Measurements from ENCODE around the gene MISP. TPM values are rescaled to one million over a fixed set of nuclear protein-coding genes. Genes with fewer than 3 reads are reported as not detected.

MISP gene
- total and polyA plus RNA-seq, 2 experiments from 2014 or later: 43.7 to 50.9 TPM

DNA sequence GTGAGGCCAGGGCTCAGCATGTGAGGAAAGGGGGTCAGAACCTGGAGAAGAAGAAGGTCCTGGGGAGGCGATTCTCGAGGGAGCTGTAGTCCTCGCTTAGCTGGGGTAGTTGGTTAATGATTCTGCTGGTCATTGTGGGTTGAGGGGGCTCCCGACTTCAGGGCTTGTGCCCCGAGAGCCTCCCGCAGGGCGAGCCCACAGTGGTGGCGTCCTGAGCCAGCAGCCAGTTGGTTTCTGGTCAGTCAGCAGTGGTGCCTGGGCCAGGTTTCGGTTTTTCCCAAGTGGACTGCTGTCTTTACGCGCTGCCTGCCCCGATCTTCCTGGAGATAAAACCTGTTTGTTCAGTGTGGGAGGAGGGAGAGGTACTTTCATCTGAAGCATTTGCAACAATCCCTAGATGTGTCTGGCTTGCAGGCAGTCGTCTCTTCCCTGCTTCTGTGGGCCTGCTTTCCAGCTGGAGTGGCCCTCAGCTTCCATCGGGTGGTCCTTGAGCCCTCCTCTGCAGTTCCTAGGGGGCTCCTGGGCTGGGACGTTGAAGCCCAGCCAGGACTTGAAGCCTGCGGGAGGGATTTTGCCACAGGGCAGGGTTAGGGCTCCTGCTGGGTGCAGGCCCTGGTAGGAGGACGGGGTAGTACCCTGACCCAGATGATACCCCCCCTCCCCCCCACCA, 49.6 kb downstream of the MISP start:
- H3K9me2 ChIP-seq (replicated peaks; ENCODE audit: insufficient read depth): no peaks in the 10 kb centered on the region
- peaks cover 40% of the 10 kb centered on the region for H3K4me1 ChIP-seq (ENCODE audit: insufficient read depth)
- no peak overlapping the region for H2AFZ ChIP-seq
- TF ChIP-seq, protein P1, sequence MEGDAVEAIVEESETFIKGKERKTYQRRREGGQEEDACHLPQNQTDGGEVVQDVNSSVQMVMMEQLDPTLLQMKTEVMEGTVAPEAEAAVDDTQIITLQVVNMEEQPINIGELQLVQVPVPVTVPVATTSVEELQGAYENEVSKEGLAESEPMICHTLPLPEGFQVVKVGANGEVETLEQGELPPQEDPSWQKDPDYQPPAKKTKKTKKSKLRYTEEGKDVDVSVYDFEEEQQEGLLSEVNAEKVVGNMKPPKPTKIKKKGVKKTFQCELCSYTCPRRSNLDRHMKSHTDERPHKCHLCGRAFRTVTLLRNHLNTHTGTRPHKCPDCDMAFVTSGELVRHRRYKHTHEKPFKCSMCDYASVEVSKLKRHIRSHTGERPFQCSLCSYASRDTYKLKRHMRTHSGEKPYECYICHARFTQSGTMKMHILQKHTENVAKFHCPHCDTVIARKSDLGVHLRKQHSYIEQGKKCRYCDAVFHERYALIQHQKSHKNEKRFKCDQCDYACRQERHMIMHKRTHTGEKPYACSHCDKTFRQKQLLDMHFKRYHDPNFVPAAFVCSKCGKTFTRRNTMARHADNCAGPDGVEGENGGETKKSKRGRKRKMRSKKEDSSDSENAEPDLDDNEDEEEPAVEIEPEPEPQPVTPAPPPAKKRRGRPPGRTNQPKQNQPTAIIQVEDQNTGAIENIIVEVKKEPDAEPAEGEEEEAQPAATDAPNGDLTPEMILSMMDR (IDR thresholded peaks at IDR 0.05; ENCODE audit: poor library complexity): no peak
- TF ChIP-seq EZH2phosphoT487 (IDR thresholded peaks at IDR 0.05; ENCODE audit: low read depth, severe bottlenecking, unreplicated experiment) (no peak), EZH2 (IDR thresholded peaks at IDR 0.05; ENCODE audit: borderline replicate concordance) (no peak)
- H3K36me3 ChIP-seq (replicated peaks; ENCODE audit: insufficient read depth, low read depth): no peaks in the 10 kb centered on the region
- no peaks in the 10 kb centered on the region for H3K9me3 ChIP-seq (ENCODE audit: low read depth)
- peaks cover 80% of the 10 kb centered on the region for H3K79me2 ChIP-seq
- peak overlapping the region; percentile 100 for H3K4me3 ChIP-seq
- peaks cover 77% of the 10 kb centered on the region for H4K20me1 ChIP-seq (ENCODE audit: insufficient read depth, poor library complexity, severe bottlenecking)
- peak overlapping the region; percentile 97 for H3K27ac ChIP-seq
- H3K4me2 ChIP-seq: peak overlapping the region; percentile 98
- peak; percentile 78 for DNase-seq (ENCODE audit: low spot score)
- 37% methylated on average over 16 of the region's 17 CpGs for WGBS (ENCODE audit: low lambda C conversion rate, missing lambda C conversion rate)
- no peaks in the 10 kb centered on the region for H3K27me3 ChIP-seq

DNA sequence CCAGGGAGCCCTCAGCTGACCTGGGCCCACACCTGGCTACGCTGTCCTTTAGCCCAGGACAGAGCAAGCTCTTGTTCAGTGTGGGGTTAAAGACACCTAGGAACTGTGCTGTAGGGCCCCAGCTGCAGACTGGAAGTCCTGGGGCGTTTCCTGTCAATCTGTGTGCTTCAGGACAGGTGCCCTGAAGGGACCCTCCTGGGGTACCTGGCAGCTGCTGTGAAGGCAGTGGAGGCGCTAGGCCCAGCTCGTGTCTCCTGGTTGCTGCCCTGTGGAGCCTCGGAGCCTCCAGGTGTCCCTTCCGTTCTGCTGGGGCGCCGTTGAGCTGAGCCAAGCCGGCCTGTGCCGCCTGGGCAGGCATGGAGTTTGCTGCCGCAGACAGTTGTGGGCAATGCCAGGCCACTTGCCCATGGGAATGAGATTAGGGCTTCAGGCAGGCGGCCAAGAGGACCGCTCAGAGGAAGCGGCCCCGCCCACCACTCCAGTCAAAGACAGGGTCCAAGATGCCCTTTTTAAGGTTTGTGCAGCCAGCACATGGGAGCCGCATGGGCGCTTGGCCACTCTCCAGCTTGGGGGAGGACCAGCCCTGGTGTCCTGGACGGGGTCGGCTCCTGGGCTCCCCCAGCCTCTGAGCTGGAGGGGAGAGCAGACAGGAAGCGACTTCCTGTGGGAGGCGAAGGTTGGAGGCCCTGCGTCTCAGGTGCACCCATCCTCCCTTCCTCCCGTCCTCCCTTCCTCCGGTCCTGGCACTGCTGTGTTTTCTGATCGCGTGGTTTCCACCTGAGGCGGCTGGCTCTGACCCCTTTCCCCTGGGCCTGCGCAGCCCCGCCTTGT, 50.3 kb downstream of the MISP start:
- no peaks in the 10 kb centered on the region for H3K9me2 ChIP-seq (replicated peaks; ENCODE audit: insufficient read depth)
- H3K4me3 ChIP-seq: no peak overlapping the region
- WGBS (ENCODE audit: low lambda C conversion rate, missing lambda C conversion rate): 73% methylated on average over 29 of the region's 29 CpGs
- DNase-seq (ENCODE audit: low spot score): no peak
- no peaks in the 10 kb centered on the region for H3K27me3 ChIP-seq
- H3K4me1 ChIP-seq (ENCODE audit: insufficient read depth): peaks cover 40% of the 10 kb centered on the region
- peaks cover 85% of the 10 kb centered on the region for H3K79me2 ChIP-seq
- peak overlapping the region; percentile 97 for H3K27ac ChIP-seq
- H3K36me3 ChIP-seq (replicated peaks; ENCODE audit: insufficient read depth, low read depth): no peaks in the 10 kb centered on the region
- H3K4me2 ChIP-seq: peak overlapping the region; percentile 98
- H4K20me1 ChIP-seq (ENCODE audit: insufficient read depth, poor library complexity, severe bottlenecking): peaks cover 84% of the 10 kb centered on the region
- TF ChIP-seq EZH2phosphoT487 (IDR thresholded peaks at IDR 0.05; ENCODE audit: low read depth, severe bottlenecking, unreplicated experiment) (no peak), EZH2 (IDR thresholded peaks at IDR 0.05; ENCODE audit: borderline replicate concordance) (no peak)
- TF ChIP-seq, protein P1 (IDR thresholded peaks at IDR 0.05; ENCODE audit: poor library complexity): no peak
- no peak overlapping the region for H2AFZ ChIP-seq
- H3K9me3 ChIP-seq (ENCODE audit: low read depth): no peaks in the 10 kb centered on the region

GRCh38 chr19:801861-802497, 51.1 kb downstream of the MISP start:
- TF ChIP-seq EZH2 (IDR thresholded peaks at IDR 0.05; ENCODE audit: borderline replicate concordance) (no peak), EZH2phosphoT487 (IDR thresholded peaks at IDR 0.05; ENCODE audit: low read depth, severe bottlenecking, unreplicated experiment) (no peak)
- TF ChIP-seq, protein P1 (IDR thresholded peaks at IDR 0.05; ENCODE audit: poor library complexity): no peak
- Histone ChIP-seq H3K79me2 (peaks cover 91% of the 10 kb centered on the region), H3K9me2 (replicated peaks; ENCODE audit: insufficient read depth) (no peaks in the 10 kb centered on the region), H3K4me3 (no peak overlapping the region), H3K27me3 (no peaks in the 10 kb centered on the region), H3K9me3 (ENCODE audit: low read depth) (no peaks in the 10 kb centered on the region), H3K36me3 (replicated peaks; ENCODE audit: insufficient read depth, low read depth) (no peaks in the 10 kb centered on the region), H3K27ac (peak overlapping the region; percentile 62), H3K4me2 (peak overlapping the region; percentile 98), H2AFZ (no peak overlapping the region), H3K4me1 (ENCODE audit: insufficient read depth) (peaks cover 40% of the 10 kb centered on the region), H4K20me1 (ENCODE audit: insufficient read depth, poor library complexity, severe bottlenecking) (peaks cover 91% of the 10 kb centered on the region)
- DNase-seq (ENCODE audit: low spot score): no peak
- WGBS (ENCODE audit: low lambda C conversion rate, missing lambda C conversion rate): 62% methylated on average over 23 of the region's 23 CpGs

Measured in hepatocyte (in vitro differentiated cells).